Effector CD8-positive, alpha-beta T cell (primary cell): ENCODE results near the gene ADGRD2.
"Not testable (repeated sequence)": the region's sequence is repeated elsewhere in the genome, so short reads cannot be mapped to it uniquely, and the experiment has no call there.

Source experiments
- DNase-seq: peaks from one replicate; lab custom pipeline; 2025; lab: John Stamatoyannopoulos, UW
- total RNA-seq, 4 experiments: gene quantifications; one replicate each; lab custom pipeline; 2026; lab: John Stamatoyannopoulos, UW

The ADGRD2 gene, protein sequence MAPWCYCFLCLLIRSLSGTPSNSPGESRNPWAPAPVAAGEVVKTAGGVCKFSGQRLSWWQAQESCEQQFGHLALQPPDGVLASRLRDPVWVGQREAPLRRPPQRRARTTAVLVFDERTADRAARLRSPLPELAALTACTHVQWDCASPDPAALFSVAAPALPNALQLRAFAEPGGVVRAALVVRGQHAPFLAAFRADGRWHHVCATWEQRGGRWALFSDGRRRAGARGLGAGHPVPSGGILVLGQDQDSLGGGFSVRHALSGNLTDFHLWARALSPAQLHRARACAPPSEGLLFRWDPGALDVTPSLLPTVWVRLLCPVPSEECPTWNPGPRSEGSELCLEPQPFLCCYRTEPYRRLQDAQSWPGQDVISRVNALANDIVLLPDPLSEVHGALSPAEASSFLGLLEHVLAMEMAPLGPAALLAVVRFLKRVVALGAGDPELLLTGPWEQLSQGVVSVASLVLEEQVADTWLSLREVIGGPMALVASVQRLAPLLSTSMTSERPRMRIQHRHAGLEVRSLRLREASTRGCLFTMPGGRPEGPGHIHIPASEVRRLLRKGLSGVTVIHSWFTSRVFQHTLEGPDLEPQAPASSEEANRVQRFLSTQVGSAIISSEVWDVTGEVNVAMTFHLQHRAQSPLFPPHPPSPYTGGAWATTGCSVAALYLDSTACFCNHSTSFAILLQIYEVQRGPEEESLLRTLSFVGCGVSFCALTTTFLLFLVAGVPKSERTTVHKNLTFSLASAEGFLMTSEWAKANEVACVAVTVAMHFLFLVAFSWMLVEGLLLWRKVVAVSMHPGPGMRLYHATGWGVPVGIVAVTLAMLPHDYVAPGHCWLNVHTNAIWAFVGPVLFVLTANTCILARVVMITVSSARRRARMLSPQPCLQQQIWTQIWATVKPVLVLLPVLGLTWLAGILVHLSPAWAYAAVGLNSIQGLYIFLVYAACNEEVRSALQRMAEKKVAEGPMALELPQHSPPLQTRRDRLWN
- 0 reads per million in 4 experiments for total RNA-seq

GRCh38 chr9:124450241-124450924, at the start of gene ADGRD2:
Gene ADGRD2, plus strand, starts transcription at chr9:124450451. Its CDS starts 1,216 bp downstream, at chr9:124451667.
- DNase-seq = no peak

- DNase-seq = no peak
These were observed 47.0 kb upstream of the ADGRD2 start for GRCh38 chr9:124403246-124403645.

- DNase-seq = no peak
These were observed 40.8 kb upstream of the ADGRD2 start for GRCh38 chr9:124409410-124409809.

- DNase-seq = no peak
These were observed 39.8 kb upstream of the ADGRD2 start for GRCh38 chr9:124410321-124410913.

GRCh38 chr9:124411514-124412227, 38.6 kb upstream of the ADGRD2 start:
- no peak for DNase-seq

DNA sequence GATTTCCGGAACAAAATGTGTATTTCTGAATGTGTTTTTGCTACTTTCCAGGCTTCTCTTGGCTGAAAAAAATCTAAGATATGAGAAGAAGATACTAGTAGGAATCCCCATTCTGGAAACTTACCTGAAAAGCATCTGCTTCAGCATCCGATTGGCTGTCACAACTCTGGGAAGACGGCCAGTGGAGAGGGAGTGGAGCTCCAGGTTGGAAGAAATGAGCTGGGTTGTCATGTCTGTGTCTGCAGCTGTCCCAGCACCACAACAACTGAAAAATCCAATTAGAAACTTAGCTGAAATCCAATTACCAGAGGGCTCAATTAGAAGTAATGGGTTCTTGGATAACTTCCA, 38.0 kb upstream of the ADGRD2 start:
- DNase-seq = no peak

DNA sequence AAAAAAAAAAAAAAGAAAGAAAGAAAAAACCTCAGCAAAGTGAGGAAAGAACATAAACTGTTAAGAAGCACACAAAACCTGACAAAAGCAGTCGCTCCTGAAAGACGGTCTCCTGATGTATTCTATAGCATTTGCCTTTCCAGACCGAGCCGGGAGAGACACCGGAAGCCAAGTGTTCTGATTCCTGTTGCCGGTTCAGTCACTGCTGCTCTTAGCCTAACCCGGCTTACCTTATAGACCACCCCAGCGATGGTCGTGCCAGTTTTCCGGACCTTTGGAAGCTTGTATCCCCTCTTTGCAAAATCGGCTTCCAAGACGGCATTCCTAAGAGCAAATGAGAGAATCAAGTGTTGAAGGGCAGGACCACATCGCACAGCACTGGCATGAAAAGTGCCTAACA, 35.6 kb upstream of the ADGRD2 start:
- no peak for DNase-seq

- DNase-seq = peak; percentile 96
These were observed 35.0 kb upstream of the ADGRD2 start, which contains the start of gene PSMB7 for GRCh38 chr9:124415102-124415851. Gene PSMB7, minus strand, starts transcription at chr9:124415442. Its CDS starts 17 bp downstream, at chr9:124415425.

- DNase-seq = no peak
These were observed 34.3 kb upstream of the ADGRD2 start for GRCh38 chr9:124415852-124416484.

GRCh38 chr9:124419832-124420489, 30.3 kb upstream of the ADGRD2 start:
- DNase-seq = no peak

DNA sequence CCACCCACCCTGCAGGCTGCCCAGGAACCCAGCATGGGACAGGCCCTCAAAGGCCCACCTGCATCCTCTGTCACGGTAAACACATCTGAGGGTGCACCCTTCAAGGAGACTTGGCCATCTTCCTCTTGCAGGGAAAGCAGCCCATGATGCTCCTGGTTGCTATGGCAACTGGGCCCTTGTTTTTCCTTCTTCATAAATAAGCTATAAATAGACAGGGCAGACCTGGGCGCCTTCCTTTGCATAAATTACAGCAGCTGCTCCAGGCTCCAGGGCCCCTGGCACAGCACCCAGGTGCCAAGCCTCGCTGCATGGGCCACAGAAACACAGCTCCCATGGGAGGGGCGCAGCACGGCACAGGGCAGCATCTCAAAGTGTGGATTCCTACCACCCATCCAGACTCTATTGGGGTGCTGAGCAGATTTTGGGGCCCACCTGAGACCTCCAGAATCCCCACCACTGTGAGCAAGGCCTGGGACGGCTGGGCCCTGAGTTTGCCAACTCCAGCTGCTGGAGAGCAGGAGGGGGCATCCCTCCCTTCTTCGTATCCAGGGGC, 29.2 kb upstream of the ADGRD2 start:
- DNase-seq = no peak

DNA sequence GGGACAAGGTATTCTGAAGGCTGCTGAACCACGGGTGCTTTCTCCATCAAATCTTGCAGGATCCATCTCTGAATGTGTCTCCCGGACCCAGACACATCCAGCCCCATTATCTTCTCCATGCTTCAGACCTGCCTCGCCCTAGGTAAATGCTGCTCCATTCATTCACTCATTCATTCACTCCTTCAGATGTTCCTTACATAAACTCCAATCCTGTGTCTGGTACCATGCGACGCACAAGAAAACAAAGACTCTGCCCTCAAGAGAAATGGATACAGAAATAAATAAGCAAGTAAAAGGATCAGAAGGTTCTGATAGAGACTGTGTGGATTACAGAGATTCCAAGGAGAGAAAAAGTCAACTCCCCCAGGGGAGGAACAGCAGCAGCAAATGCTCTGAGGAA, 27.1 kb upstream of the ADGRD2 start:
- DNase-seq = no peak

DNA sequence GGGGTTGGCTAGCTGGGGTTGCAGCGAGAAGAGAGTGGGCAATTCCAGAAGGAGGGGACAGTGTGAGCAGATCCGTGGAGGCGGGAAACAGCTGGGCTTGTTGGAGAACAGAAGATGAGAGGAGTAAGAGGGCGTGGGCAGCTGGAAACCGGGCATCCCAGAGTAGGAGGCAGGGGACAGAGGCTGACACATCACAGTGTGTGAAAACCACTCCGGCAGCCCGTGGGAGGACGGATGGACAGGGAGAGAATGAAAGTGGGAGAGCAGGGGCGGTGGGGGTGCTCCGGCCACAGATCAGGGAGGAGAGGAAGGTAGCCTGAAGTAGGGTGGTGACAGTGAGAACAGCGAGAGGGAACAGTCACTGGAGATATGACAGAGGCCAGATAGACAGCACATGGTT, 26.7 kb upstream of the ADGRD2 start:
- no peak for DNase-seq

- not testable (repeated sequence) for DNase-seq
These were observed 24.5 kb upstream of the ADGRD2 start for GRCh38 chr9:124425733-124426132.

- no peak for DNase-seq
These were observed 23.9 kb upstream of the ADGRD2 start for GRCh38 chr9:124426361-124426760.

DNA sequence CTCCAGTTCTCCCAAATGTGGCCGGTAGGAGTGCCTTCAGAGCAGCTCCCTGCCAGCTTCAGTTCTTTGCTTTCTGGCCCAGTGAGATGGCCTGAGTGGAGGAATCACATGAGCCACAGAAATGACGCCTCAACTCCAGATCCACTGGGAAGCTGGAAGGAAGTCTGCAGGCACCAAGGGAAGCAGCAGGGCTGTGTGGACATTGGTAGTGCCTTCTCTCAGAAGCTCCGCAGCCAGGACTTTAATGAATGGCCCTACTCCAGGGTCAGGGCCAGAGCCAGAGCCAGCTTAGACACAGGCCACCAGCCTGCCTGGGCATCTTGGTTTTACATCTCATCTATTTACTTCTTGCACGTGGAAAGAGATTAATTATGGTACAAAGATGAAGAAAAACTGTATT, 23.0 kb upstream of the ADGRD2 start:
- no peak for DNase-seq

DNA sequence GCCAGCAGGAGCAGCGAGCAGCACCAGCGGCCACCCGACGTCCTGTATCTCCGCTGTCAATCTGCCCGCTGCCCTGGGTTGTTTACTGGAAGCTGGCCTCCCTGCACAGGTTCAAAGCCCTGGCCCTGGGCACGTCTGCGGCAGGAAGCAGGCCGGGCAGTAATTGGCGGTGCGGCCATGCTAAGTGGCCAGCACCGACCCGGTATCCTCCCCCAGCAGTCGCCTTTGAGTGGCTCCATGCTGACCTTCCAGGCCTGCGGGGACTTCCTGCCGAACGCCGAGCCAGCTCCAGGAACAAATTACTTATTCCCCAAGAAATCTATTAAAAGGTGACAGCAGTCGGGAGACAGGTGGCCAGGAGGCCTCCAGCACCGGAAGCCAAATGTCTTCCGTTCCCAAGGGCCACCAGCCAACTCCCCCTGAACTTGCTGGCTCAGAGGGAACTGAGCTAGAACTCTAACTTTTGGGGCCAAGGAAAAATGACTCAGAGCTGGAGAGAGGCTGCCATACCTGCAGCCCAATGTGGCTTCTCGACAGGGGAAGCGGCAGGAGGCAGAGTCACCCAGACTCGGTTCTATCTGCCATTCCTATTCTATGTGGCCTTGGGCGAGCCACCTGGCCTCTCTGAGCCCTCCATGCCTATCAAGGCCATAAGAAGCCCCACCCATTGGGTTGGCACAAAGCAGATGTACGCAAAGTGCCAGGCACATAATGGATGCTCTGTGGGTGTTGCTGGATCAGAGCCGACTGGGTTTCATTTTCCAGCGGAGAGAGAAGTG, 21.3 kb upstream of the ADGRD2 start:
- no peak for DNase-seq

DNA sequence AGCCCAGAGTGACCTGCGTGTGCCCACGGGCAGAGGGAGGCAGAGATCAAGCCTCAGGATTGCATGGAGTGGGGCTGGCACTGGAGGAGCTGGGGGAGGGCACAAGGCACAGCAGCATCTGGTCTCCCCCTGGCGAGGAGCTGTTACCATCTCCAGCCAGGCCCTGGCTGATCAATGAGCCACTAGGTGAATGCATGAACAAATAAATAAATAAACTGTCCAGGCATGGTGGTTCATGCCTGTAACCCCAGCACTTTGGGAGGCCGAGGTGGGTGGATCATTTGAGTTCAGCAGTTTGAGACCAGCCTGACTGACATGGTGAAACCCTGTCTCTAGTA, 20.8 kb upstream of the ADGRD2 start:
- no peak for DNase-seq
